ENCODE data around the gene ARMC6.

The ARMC6 gene

DNA sequence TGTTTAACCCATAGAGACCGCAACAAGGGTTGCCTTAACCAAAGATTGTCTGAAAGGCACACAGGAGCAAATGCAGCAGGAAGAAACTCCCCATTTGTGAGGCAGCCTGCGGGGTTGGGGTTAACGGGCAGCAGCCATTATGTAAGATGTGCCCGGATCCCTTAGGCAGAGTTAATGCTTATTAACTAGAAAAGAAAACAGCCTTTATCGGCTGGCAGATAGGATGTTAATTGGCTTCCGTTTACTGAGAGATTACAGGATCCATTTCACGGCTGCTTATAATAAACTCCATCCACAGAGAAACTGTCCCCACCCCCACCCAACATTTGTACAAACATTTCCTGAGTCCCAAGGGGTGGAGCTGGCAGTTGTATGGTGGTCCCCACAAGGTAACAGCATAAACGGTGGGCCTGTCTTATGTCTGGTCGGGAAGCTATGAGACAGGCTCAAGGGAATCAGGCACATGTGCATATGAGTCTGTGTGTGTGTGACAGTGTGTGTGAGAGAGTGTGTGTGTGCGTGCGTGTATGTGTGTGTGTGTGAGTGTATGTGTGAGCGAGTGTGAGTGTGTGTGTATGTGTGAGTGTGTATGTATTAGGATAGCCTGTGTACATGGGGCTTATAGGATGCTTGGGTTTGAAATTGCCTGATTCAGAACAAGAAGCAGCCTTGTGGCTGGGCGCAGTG, 40.9 kb downstream of the ARMC6 start (continued):
- TF ChIP-seq, protein P1, sequence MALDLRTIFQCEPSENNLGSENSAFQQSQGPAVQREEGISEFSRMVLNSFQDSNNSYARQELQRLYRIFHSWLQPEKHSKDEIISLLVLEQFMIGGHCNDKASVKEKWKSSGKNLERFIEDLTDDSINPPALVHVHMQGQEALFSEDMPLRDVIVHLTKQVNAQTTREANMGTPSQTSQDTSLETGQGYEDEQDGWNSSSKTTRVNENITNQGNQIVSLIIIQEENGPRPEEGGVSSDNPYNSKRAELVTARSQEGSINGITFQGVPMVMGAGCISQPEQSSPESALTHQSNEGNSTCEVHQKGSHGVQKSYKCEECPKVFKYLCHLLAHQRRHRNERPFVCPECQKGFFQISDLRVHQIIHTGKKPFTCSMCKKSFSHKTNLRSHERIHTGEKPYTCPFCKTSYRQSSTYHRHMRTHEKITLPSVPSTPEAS (tag by site-specific recombination; IDR thresholded peaks at IDR 0.05), result peak; percentile 99
- TF ChIP-seq TCF7L2 (IDR thresholded peaks at IDR 0.05; ENCODE audit: borderline replicate concordance, low read depth, low read length) (peak; percentile 78), ZFP69B (tag by site-specific recombination; IDR thresholded peaks at IDR 0.05) (peak; percentile 90), ZFP3 (tag by site-specific recombination; IDR thresholded peaks at IDR 0.05; ENCODE audit: low read depth) (peak; percentile 22; the same call in 1 of the 2 replicates), ZNF366 (tag by site-specific recombination; conservative IDR thresholded peaks at IDR 0.05) (no peak), ZBTB17 (tag by site-specific recombination; IDR thresholded peaks at IDR 0.05) (0 out of 2 replicates have a peak, but pooled peaks have one; percentile 20), ZNF549 (tag by site-specific recombination; IDR thresholded peaks at IDR 0.05) (no peak), ZSCAN23 (tag by site-specific recombination; IDR thresholded peaks at IDR 0.05) (no peak), RBAK (tag by site-specific recombination; IDR thresholded peaks at IDR 0.05) (no peak), ZBTB7A (tag by site-specific recombination; IDR thresholded peaks at IDR 0.05; ENCODE audit: low read depth) (0 out of 2 replicates have a peak, but pooled peaks have one; percentile 41), ZNF843 (tag by site-specific recombination; IDR thresholded peaks at IDR 0.05) (peak; percentile 42)
- TF ChIP-seq, protein P2, sequence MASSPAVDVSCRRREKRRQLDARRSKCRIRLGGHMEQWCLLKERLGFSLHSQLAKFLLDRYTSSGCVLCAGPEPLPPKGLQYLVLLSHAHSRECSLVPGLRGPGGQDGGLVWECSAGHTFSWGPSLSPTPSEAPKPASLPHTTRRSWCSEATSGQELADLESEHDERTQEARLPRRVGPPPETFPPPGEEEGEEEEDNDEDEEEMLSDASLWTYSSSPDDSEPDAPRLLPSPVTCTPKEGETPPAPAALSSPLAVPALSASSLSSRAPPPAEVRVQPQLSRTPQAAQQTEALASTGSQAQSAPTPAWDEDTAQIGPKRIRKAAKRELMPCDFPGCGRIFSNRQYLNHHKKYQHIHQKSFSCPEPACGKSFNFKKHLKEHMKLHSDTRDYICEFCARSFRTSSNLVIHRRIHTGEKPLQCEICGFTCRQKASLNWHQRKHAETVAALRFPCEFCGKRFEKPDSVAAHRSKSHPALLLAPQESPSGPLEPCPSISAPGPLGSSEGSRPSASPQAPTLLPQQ (tag by site-specific recombination; IDR thresholded peaks at IDR 0.05), result peak; percentile 88

- ChIA-PET POLR2A (interaction anchor here (1.6 kb wide), 1 partner anchor 13 kb away, joined by 3 read pairs; no protein-coding TSS in a partner anchor), CTCF (interaction anchor here (0.7 to 1.0 kb wide), 2 partner anchors 14 to 15 kb away, joined by 3 to 5 read pairs; no protein-coding TSS in a partner anchor)
- Histone ChIP-seq H3K9me3 (ENCODE audit: control insufficient read depth, insufficient read depth, low read depth, low read length) (no peaks in the 10 kb centered on the region), H3K4me3 (ENCODE audit: low read depth, low read length) (no peak overlapping the region), H3K27ac (ENCODE audit: extremely low read depth, low read depth, low read length) (no peak overlapping the region), H3K36me3 (ENCODE audit: control insufficient read depth in 2 of 2, insufficient read depth in 1 of 2, low read length in 2 of 2) (no peaks in the 10 kb centered on the region), H3K4me1 (ENCODE audit: control insufficient read depth, insufficient read depth, low read length) (peaks cover 5% of the 10 kb centered on the region; the same call in 1 of the 2 replicates)
- TF ChIP-seq ZBTB11 (tag by site-specific recombination; conservative IDR thresholded peaks at IDR 0.05; ENCODE audit: low read depth), result no peak
- TF ChIP-seq HOXC10 (CRISPR knock-in tag; IDR thresholded peaks at IDR 0.05), result no peak
- no peak for TF ChIP-seq ZNF157 (tag by site-specific recombination; IDR thresholded peaks at IDR 0.05)
- no peak for TF ChIP-seq ZNF548 (tag by site-specific recombination; IDR thresholded peaks at IDR 0.05)
- no peak for TF ChIP-seq ZNF560 (tag by site-specific recombination; IDR thresholded peaks at IDR 0.05; ENCODE audit: borderline replicate concordance)
- TF ChIP-seq ZNF211 (tag by site-specific recombination; IDR thresholded peaks at IDR 0.05; ENCODE audit: low read depth), result no peak
Measured at GRCh38 chr19:19075126-19075525, 41.7 kb downstream of the ARMC6 start.

Measured in HEK293 (cell line).